WTC11 (cell line): ENCODE results near the gene PPP2R2C. TPM values are rescaled to one million over a fixed set of nuclear protein-coding genes. Genes with fewer than 3 reads are reported as not detected.

Experiments
- ATAC-seq: fragments of 200-7000 bp; cut with Tn5 transposase; 2 replicates; pipeline ENCODE4 v1.10.0; 2021; ENCODE audit warnings: mild to moderate bottlenecking, moderate library complexity
- CTCF ChIA-PET: fragments of 300-600 bp; sonication (Branson Sonifier 250); formaldehyde crosslinking; loops from one replicate; lab custom pipeline; 2021; ENCODE audit warnings: antibody characterized with exemption; lab: Charles Lee
- POLR2A ChIA-PET: fragments of 350-600 bp; sonication (Branson Sonifier 250); formaldehyde crosslinking; loops from one replicate; lab custom pipeline; 2021; ENCODE audit warnings: antibody characterized with exemption; lab: Charles Lee
- DNase-seq: peaks from one replicate; pipeline ENCODE4 v3.0.0; 2021; ENCODE audit warnings: low spot score
- H3K27ac Mint-ChIP-seq: 2 replicates; pipeline ENCODE4 v1.8.0; 2021; ENCODE audit warnings: mixed read lengths
- H3K27me3 Mint-ChIP-seq: 2 replicates; pipeline ENCODE4 v1.8.0; 2021; ENCODE audit warnings: low read depth, mild to moderate bottlenecking, moderate library complexity, mixed read lengths
- H3K36me3 Mint-ChIP-seq: 2 replicates; pipeline ENCODE4 v1.8.0; 2021; ENCODE audit warnings: mixed read lengths
- H3K4me1 Mint-ChIP-seq: 2 replicates; pipeline ENCODE4 v1.8.0; 2022; ENCODE audit warnings: mixed read lengths
- H3K4me3 Mint-ChIP-seq: 2 replicates; pipeline ENCODE4 v1.8.0; 2021; ENCODE audit warnings: mild to moderate bottlenecking, moderate library complexity, mixed read lengths
- H3K9me3 Mint-ChIP-seq: 2 replicates; pipeline ENCODE4 v1.8.0; 2021; ENCODE audit warnings: mixed read lengths
- ARID4B ChIP-seq: sonication (generic); formaldehyde crosslinking; IDR thresholded peaks from 2 replicates; pipeline ENCODE4 v1.8.0; 2023; ENCODE audit warnings: missing genetic modification reagents, mild to moderate bottlenecking, borderline replicate concordance
- CREB1 ChIP-seq: sonication (generic); formaldehyde crosslinking; IDR thresholded peaks from 2 replicates; pipeline ENCODE4 v1.8.0; 2023; ENCODE audit warnings: mild to moderate bottlenecking, missing genetic modification reagents
- ESRRA ChIP-seq: sonication (generic); formaldehyde crosslinking; IDR thresholded peaks from 2 replicates; pipeline ENCODE4 v1.8.1; 2022; ENCODE audit warnings: mild to moderate bottlenecking, missing genetic modification reagents, borderline replicate concordance
- ETV6 ChIP-seq: sonication (generic); formaldehyde crosslinking; IDR thresholded peaks from 2 replicates; pipeline ENCODE4 v1.8.1; 2022; ENCODE audit warnings: mild to moderate bottlenecking, missing genetic modification reagents
- FOXP1 ChIP-seq: sonication (generic); formaldehyde crosslinking; IDR thresholded peaks from 2 replicates; pipeline ENCODE4 v1.8.0; 2022; ENCODE audit warnings: missing genetic modification reagents, mild to moderate bottlenecking, moderate library complexity, borderline replicate concordance
- GABPB1 ChIP-seq: sonication (generic); formaldehyde crosslinking; IDR thresholded peaks from 2 replicates; pipeline ENCODE4 v1.8.1; 2023; ENCODE audit warnings: mild to moderate bottlenecking, missing genetic modification reagents
- MXD4 ChIP-seq: fragments of 250-450 bp; sonication (Bioruptor Pico); IDR thresholded peaks from 2 replicates; pipeline ENCODE4 v1.8.0; 2021; ENCODE audit warnings: mild to moderate bottlenecking, moderate library complexity, borderline replicate concordance
- MYBL2 ChIP-seq: sonication (generic); formaldehyde crosslinking; IDR thresholded peaks from 2 replicates; pipeline ENCODE4 v1.8.1; 2023; ENCODE audit warnings: mild to moderate bottlenecking, moderate library complexity, missing genetic modification reagents
- NFE2L1 ChIP-seq: sonication (generic); formaldehyde crosslinking; IDR thresholded peaks from 2 replicates; pipeline ENCODE4 v1.8.1; 2023; ENCODE audit warnings: missing genetic modification reagents
- OVOL2 ChIP-seq: fragments of 250-450 bp; sonication (Bioruptor Pico); IDR thresholded peaks from 2 replicates; pipeline ENCODE4 v1.9.0; 2021; ENCODE audit warnings: mild to moderate bottlenecking, borderline replicate concordance
- RELA ChIP-seq: sonication (generic); formaldehyde crosslinking; IDR thresholded peaks from 2 replicates; pipeline ENCODE4 v1.8.1; 2022; ENCODE audit warnings: missing genetic modification reagents, mild to moderate bottlenecking, borderline replicate concordance
- RORB ChIP-seq: fragments of 250-450 bp; sonication (Bioruptor Pico); IDR thresholded peaks from 2 replicates; pipeline ENCODE4 v1.9.0; 2021; ENCODE audit warnings: mild to moderate bottlenecking
- SOX15 ChIP-seq: fragments of 250-450 bp; sonication (Bioruptor Pico); IDR thresholded peaks from 2 replicates; pipeline ENCODE4 v1.9.0; 2021; ENCODE audit warnings: mild to moderate bottlenecking
- SP1 ChIP-seq: sonication (generic); formaldehyde crosslinking; conservative IDR thresholded peaks from 2 replicates; pipeline ENCODE4 v1.8.1; 2022; ENCODE audit warnings: missing genetic modification reagents
- ZNF138 ChIP-seq: sonication (generic); formaldehyde crosslinking; conservative IDR thresholded peaks from 2 replicates; pipeline ENCODE4 v1.8.1; 2022; ENCODE audit warnings: mild to moderate bottlenecking, moderate library complexity, missing genetic modification reagents
- ZNF396 ChIP-seq: fragments of 250-450 bp; sonication (Bioruptor Pico); IDR thresholded peaks from 2 replicates; pipeline ENCODE4 v1.8.0; 2021; ENCODE audit warnings: mild to moderate bottlenecking, moderate library complexity, borderline replicate concordance
- ZNF671 ChIP-seq: fragments of 250-450 bp; sonication (Bioruptor Pico); IDR thresholded peaks from 2 replicates; pipeline ENCODE4 v1.8.0; 2021; ENCODE audit warnings: mild to moderate bottlenecking
- total RNA-seq: library from RNA; stranded (reverse); gene quantifications from 3 replicates; pipeline ENCODE4 v1.2.3, GENCODE V29; 2021
- TF ChIP-seq, protein P1 (sequence below): sonication (generic); formaldehyde crosslinking; IDR thresholded peaks from 2 replicates; pipeline ENCODE4 v1.8.0; 2022; ENCODE audit warnings: mild to moderate bottlenecking, missing genetic modification reagents
- TF ChIP-seq, protein P2 (sequence below): fragments of 200-600 bp; IDR thresholded peaks from 2 replicates; pipeline ENCODE4 v1.8.0; 2022; ENCODE audit warnings: antibody characterized with exemption
- TF ChIP-seq, protein P3 (sequence below): sonication (generic); formaldehyde crosslinking; IDR thresholded peaks from 2 replicates; pipeline ENCODE4 v1.8.1; 2023; ENCODE audit warnings: mild to moderate bottlenecking, missing genetic modification reagents

Gene PPP2R2C
- total RNA-seq, 1 experiment from 2014 or later = 11.5 TPM

- POLR2A ChIA-PET = no interaction called here
- no peak overlapping the region for H3K4me3 Mint-ChIP-seq
Measured at GRCh38 chr4:6321361-6321760, 151.1 kb downstream of the PPP2R2C start.

More at GRCh38 chr4:6321361-6321760, 151.1 kb downstream of the PPP2R2C start:
- 0 out of 2 replicates have a peak, but pooled peaks cover 3% of the 10 kb centered on the region for H3K9me3 Mint-ChIP-seq
- ATAC-seq = no peak
- DNase-seq = no peak
- no peaks in the 10 kb centered on the region for H3K27me3 Mint-ChIP-seq
- 0 out of 2 replicates have a peak, but pooled peaks cover 3% of the 10 kb centered on the region for H3K4me1 Mint-ChIP-seq
- CTCF ChIA-PET = no interaction called here
- H3K27ac Mint-ChIP-seq = no peak overlapping the region
- 0 out of 2 replicates have a peak, but pooled peaks cover 2% of the 10 kb centered on the region for H3K36me3 Mint-ChIP-seq
- TF ChIP-seq MYBL2 (CRISPR knock-in tag) = no peak
- TF ChIP-seq RORB (CRISPR knock-in tag) = no peak
- TF ChIP-seq ARID4B (CRISPR knock-in tag) = no peak
- no peak for TF ChIP-seq ZNF138 (CRISPR knock-in tag)
- no peak for TF ChIP-seq ZNF671 (CRISPR knock-in tag)
- no peak for TF ChIP-seq MXD4 (CRISPR knock-in tag)
- TF ChIP-seq SP1 (CRISPR knock-in tag) = no peak
- no peak for TF ChIP-seq RELA (CRISPR knock-in tag)
- TF ChIP-seq, protein P1, sequence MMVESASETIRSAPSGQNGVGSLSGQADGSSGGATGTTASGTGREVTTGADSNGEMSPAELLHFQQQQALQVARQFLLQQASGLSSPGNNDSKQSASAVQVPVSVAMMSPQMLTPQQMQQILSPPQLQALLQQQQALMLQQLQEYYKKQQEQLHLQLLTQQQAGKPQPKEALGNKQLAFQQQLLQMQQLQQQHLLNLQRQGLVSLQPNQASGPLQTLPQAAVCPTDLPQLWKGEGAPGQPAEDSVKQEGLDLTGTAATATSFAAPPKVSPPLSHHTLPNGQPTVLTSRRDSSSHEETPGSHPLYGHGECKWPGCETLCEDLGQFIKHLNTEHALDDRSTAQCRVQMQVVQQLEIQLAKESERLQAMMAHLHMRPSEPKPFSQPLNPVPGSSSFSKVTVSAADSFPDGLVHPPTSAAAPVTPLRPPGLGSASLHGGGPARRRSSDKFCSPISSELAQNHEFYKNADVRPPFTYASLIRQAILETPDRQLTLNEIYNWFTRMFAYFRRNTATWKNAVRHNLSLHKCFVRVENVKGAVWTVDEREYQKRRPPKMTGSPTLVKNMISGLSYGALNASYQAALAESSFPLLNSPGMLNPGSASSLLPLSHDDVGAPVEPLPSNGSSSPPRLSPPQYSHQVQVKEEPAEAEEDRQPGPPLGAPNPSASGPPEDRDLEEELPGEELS = no peak
- TF ChIP-seq, protein P2, sequence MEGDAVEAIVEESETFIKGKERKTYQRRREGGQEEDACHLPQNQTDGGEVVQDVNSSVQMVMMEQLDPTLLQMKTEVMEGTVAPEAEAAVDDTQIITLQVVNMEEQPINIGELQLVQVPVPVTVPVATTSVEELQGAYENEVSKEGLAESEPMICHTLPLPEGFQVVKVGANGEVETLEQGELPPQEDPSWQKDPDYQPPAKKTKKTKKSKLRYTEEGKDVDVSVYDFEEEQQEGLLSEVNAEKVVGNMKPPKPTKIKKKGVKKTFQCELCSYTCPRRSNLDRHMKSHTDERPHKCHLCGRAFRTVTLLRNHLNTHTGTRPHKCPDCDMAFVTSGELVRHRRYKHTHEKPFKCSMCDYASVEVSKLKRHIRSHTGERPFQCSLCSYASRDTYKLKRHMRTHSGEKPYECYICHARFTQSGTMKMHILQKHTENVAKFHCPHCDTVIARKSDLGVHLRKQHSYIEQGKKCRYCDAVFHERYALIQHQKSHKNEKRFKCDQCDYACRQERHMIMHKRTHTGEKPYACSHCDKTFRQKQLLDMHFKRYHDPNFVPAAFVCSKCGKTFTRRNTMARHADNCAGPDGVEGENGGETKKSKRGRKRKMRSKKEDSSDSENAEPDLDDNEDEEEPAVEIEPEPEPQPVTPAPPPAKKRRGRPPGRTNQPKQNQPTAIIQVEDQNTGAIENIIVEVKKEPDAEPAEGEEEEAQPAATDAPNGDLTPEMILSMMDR = no peak
- TF ChIP-seq ZNF396 (CRISPR knock-in tag) = no peak
- TF ChIP-seq GABPB1 (CRISPR knock-in tag) = no peak
- TF ChIP-seq OVOL2 = no peak
- TF ChIP-seq ETV6 (CRISPR knock-in tag) = no peak
- no peak for TF ChIP-seq FOXP1
- TF ChIP-seq CREB1 (CRISPR knock-in tag) = no peak
- no peak for TF ChIP-seq SOX15 (CRISPR knock-in tag)
- TF ChIP-seq ESRRA = no peak
- TF ChIP-seq, protein P3, sequence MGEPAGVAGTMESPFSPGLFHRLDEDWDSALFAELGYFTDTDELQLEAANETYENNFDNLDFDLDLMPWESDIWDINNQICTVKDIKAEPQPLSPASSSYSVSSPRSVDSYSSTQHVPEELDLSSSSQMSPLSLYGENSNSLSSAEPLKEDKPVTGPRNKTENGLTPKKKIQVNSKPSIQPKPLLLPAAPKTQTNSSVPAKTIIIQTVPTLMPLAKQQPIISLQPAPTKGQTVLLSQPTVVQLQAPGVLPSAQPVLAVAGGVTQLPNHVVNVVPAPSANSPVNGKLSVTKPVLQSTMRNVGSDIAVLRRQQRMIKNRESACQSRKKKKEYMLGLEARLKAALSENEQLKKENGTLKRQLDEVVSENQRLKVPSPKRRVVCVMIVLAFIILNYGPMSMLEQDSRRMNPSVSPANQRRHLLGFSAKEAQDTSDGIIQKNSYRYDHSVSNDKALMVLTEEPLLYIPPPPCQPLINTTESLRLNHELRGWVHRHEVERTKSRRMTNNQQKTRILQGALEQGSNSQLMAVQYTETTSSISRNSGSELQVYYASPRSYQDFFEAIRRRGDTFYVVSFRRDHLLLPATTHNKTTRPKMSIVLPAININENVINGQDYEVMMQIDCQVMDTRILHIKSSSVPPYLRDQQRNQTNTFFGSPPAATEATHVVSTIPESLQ (CRISPR knock-in tag) = no peak
- no peak for TF ChIP-seq NFE2L1
